Nephron (organoid): Measurements from ENCODE around the gene CREB3L2.
A peak's percentile ranks its signal among the peaks of the same experiment; 100 is the strongest.

ENCODE experiments used
- H3K27ac Mint-ChIP-seq, 3 experiments: 2 replicates each; pipeline ENCODE4 v1.8.0; 2020; ENCODE audit warnings: mixed read lengths in 3 of 3, mild to moderate bottlenecking in 2 of 3, moderate library complexity in 1 of 3
- H3K27me3 Mint-ChIP-seq: 2 replicates; pipeline ENCODE4 v1.8.0; 2021; ENCODE audit warnings: low read depth, mild to moderate bottlenecking, moderate library complexity, mixed read lengths
- H3K36me3 Mint-ChIP-seq: 2 replicates; pipeline ENCODE4 v1.8.0; 2020; ENCODE audit warnings: low read depth, mixed read lengths
- H3K4me1 Mint-ChIP-seq: 2 replicates; pipeline ENCODE4 v1.8.0; 2020; ENCODE audit warnings: mixed read lengths
- H3K4me3 Mint-ChIP-seq, 3 experiments: 2 replicates each; pipeline ENCODE4 v1.8.0; 2020; ENCODE audit warnings: mild to moderate bottlenecking in 3 of 3, mixed read lengths in 3 of 3, moderate library complexity in 2 of 3
- H3K9me3 Mint-ChIP-seq: 2 replicates; pipeline ENCODE4 v1.8.0; 2020; ENCODE audit warnings: mixed read lengths
- TF ChIP-seq, protein P1 (sequence below), 3 experiments: fragments of 200-600 bp; sonication (generic); IDR thresholded peaks; one replicate each; pipeline ENCODE4 v1.5.0; 2021; ENCODE audit warnings: antibody characterized with exemption in 3 of 3; ENCODE audit not compliant: unreplicated experiment in 3 of 3

Gene CREB3L2

DNA sequence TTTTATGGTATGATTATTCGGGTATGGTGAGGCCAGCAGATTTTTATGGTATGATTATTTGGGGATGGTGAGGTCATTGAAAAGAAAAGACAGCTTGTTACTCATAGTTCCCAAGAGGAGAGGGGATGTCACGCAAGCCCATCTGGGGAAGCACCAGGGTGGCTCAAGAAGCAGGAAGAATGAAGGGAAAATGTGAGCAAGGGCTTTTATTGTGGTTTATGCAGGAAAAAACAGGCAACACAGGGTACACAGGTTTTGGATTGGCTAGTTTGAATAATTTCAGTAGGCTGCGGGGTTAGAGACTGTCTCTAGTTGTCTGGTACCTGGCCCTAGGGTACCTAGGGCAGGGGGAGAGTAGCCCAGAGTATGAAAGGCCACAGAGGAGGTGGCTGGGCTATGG lies 128.4 kb downstream of the CREB3L2 start:
- H3K36me3 Mint-ChIP-seq = peaks cover 82% of the 10 kb centered on the region
- peaks cover 61% of the 10 kb centered on the region for H3K4me1 Mint-ChIP-seq
- no peaks in the 10 kb centered on the region for H3K27me3 Mint-ChIP-seq
- TF ChIP-seq, protein P1, sequence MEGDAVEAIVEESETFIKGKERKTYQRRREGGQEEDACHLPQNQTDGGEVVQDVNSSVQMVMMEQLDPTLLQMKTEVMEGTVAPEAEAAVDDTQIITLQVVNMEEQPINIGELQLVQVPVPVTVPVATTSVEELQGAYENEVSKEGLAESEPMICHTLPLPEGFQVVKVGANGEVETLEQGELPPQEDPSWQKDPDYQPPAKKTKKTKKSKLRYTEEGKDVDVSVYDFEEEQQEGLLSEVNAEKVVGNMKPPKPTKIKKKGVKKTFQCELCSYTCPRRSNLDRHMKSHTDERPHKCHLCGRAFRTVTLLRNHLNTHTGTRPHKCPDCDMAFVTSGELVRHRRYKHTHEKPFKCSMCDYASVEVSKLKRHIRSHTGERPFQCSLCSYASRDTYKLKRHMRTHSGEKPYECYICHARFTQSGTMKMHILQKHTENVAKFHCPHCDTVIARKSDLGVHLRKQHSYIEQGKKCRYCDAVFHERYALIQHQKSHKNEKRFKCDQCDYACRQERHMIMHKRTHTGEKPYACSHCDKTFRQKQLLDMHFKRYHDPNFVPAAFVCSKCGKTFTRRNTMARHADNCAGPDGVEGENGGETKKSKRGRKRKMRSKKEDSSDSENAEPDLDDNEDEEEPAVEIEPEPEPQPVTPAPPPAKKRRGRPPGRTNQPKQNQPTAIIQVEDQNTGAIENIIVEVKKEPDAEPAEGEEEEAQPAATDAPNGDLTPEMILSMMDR (IDR thresholded peaks at IDR 0.05; ENCODE audit: unreplicated experiment in 3 of 3) = no peak
- H3K27ac Mint-ChIP-seq = peak overlapping the region; percentile 3 to 91 (median 51)
- no peak overlapping the region for H3K4me3 Mint-ChIP-seq
- peaks cover 12% of the 10 kb centered on the region for H3K9me3 Mint-ChIP-seq

DNA sequence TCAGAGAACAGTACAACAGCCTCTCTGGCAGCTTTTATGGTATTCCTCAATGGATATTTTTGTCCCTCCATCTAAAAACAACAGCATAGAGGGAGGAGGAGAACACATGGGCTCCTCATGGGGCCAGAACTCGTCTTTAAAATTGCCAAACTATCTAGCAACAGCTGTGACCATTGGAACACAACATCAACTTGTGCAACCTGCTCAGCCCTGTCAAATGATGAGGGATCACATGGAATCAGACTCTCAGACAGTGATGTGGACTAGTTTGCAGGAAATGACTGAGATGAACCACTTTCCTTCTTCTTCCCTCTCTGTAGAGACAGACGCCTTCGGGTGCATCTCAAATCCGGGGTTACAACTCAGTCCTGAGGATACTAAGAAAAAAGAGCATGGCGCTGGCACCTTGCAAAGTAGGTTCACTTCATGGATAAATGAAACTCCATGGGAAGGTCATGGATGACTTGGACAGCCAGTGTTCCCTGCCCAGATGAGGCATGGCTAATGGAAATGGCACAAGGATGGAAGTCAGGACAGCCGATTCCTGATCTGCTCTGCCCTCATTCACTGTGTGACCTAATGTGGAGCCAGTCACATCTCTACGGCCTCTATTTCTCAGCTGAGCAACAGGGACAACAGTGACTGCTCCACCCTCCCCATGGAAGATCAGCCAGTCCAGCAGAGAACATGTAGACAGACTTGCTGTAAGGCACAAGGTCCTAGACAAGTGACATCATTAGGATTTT lies 130.5 kb downstream of the CREB3L2 start:
- H3K9me3 Mint-ChIP-seq = peaks cover 25% of the 10 kb centered on the region
- TF ChIP-seq, protein P1 (IDR thresholded peaks at IDR 0.05; ENCODE audit: unreplicated experiment in 3 of 3) = no peak
- H3K27ac Mint-ChIP-seq = no peak overlapping the region
- H3K27me3 Mint-ChIP-seq = no peaks in the 10 kb centered on the region
- peaks cover 39% of the 10 kb centered on the region for H3K4me1 Mint-ChIP-seq
- no peak overlapping the region for H3K4me3 Mint-ChIP-seq
- H3K36me3 Mint-ChIP-seq = peaks cover 84% of the 10 kb centered on the region

DNA sequence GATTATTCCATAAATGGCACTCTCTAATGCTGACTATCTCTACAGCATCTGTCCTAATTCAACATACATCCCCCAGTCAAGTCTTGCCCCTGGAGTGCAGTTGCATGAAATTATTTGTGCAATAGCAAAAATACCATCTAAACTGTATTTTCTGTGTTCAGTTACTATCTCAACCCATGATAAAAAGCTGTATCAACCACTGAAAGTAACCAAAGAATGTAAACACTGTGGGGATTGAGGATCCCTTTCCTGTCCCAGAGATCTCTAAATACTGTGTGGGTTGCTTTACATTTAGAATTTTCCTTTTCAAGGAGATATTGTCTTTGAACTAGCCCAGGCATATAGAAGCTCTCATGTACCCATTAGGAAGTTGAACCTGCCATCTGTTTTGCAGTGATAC lies 131.2 kb downstream of the CREB3L2 start:
- no peak overlapping the region for H3K4me3 Mint-ChIP-seq
- peaks cover 84% of the 10 kb centered on the region for H3K36me3 Mint-ChIP-seq
- no peaks in the 10 kb centered on the region for H3K27me3 Mint-ChIP-seq
- H3K27ac Mint-ChIP-seq = no peak overlapping the region
- peaks cover 28% of the 10 kb centered on the region for H3K9me3 Mint-ChIP-seq
- H3K4me1 Mint-ChIP-seq = peaks cover 36% of the 10 kb centered on the region
- TF ChIP-seq, protein P1 (IDR thresholded peaks at IDR 0.05; ENCODE audit: unreplicated experiment in 3 of 3) = no peak

DNA sequence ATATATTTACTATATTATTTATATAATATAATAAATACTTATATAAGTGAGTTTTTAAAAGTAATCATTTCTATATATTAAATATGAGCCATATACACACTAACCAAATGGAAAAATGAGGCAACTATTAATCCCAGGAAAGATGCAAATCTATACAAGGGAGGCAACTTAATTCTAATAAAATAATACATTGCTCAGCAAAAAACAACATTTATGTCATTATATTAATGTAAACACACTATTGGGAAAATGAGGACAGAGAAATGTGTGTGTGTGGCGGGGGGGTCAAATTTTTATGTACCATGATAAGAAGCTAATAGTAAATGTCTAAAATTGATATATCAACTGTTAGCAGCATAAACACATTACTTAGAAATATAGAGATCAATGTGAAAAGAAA lies 131.8 kb downstream of the CREB3L2 start:
- H3K4me1 Mint-ChIP-seq = peaks cover 30% of the 10 kb centered on the region
- peaks cover 32% of the 10 kb centered on the region for H3K9me3 Mint-ChIP-seq
- H3K36me3 Mint-ChIP-seq = peaks cover 84% of the 10 kb centered on the region
- TF ChIP-seq, protein P1 (IDR thresholded peaks at IDR 0.05; ENCODE audit: unreplicated experiment in 3 of 3) = no peak
- H3K4me3 Mint-ChIP-seq = no peak overlapping the region
- H3K27me3 Mint-ChIP-seq = no peaks in the 10 kb centered on the region
- no peak overlapping the region for H3K27ac Mint-ChIP-seq

DNA sequence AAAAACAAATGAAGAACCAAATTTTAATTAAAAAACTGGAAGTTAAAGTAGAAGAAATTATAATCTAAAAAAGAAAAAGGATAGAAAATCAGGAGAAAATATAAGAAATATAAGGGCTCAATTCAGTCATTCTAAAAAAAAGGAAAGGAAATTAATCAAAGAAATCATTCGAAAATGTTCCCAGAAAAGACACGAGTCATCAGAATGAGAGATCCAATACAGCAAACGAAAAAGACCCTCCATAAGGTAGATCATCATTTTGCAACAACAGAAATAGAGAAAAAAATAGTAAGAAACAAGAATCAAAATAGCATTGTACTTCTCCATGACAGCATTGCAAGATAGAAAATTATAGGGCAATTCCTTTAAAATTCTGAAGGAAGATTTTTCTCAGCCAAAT lies 132.6 kb downstream of the CREB3L2 start:
- Mint-ChIP-seq H3K4me3 (no peak overlapping the region), H3K36me3 (peaks cover 83% of the 10 kb centered on the region), H3K9me3 (peaks cover 32% of the 10 kb centered on the region), H3K4me1 (peaks cover 23% of the 10 kb centered on the region), H3K27me3 (no peaks in the 10 kb centered on the region), H3K27ac (no peak overlapping the region)
- TF ChIP-seq, protein P1 (IDR thresholded peaks at IDR 0.05; ENCODE audit: unreplicated experiment in 3 of 3) = no peak

DNA sequence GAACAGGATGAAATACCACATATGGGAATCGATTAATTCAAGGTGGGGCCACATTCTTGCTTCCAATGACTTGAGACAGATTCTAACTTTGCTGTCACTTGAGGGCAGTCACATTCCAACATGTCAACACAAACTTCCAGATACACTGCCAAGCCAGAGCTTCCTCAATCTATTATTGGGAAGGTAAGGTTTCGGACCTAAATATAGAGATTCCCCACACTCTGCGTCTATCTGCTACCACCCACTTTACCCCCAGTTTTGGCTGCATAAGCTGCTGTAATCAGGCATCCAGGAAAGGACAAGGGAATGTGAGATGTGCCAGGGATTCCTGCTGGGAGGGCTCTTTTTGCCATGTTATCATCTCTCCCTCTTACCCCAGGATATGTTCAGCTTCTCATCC lies 134.6 kb downstream of the CREB3L2 start:
- no peak overlapping the region for H3K4me3 Mint-ChIP-seq

More for the DNA sequence above, 134.6 kb downstream of the CREB3L2 start:
- Mint-ChIP-seq H3K27me3 (no peaks in the 10 kb centered on the region), H3K27ac (no peak overlapping the region), H3K9me3 (peaks cover 32% of the 10 kb centered on the region), H3K36me3 (peaks cover 78% of the 10 kb centered on the region), H3K4me1 (peaks cover 12% of the 10 kb centered on the region)
- TF ChIP-seq, protein P1 (IDR thresholded peaks at IDR 0.05; ENCODE audit: unreplicated experiment in 3 of 3) = no peak
